Eye (tissue), 1 donor: Measurements from ENCODE around the gene BCL2L11.

Experiments used
- DNase-seq: peaks from one replicate; pipeline ENCODE4 v3.0.0-alpha.2; 2015

The BCL2L11 gene

DNA sequence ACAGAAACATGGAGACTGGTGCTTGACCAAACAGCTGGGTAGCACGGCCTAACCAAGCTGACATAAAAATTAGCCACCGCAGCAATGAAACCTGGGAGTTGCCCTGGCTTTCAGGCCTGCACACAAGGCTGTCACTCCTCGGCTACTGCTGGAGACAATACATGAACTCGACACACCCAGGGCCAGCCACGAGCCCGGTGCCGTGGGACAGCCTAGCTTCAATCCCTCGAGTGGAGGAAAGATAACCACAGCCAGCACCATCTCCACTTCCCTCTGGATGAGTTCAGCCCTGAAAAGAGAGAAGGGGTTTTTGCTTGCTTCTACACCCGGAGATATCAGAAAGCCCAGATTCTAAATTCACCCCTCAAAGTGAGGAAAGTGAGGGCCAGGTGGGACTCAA is 78.0 kb downstream of the BCL2L11 start:
- DNase-seq = no peak

DNA sequence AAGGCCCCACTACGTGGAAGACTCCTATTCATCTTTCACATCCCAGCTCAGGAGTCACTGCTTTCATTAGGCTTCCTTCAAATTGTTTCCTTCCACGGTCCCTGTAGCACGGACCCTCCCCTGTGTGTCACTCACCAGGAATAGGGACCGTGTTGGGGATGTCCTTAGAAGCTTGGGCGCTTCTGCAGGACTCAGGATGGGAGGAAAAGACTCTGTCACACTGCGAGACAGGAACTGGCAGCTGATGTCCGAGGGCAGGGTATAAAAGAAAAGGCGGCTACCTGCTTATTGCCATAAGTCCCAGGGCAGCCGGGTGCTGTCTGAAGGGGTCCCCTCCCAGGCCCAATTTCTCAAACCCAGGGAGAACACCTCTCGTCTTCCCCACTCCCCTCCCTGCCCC is 79.1 kb downstream of the BCL2L11 start:
- no peak for DNase-seq

- peak; percentile 38 for DNase-seq
Observed at GRCh38 chr2:111200333-111200881, 79.7 kb downstream of the BCL2L11 start.

DNA sequence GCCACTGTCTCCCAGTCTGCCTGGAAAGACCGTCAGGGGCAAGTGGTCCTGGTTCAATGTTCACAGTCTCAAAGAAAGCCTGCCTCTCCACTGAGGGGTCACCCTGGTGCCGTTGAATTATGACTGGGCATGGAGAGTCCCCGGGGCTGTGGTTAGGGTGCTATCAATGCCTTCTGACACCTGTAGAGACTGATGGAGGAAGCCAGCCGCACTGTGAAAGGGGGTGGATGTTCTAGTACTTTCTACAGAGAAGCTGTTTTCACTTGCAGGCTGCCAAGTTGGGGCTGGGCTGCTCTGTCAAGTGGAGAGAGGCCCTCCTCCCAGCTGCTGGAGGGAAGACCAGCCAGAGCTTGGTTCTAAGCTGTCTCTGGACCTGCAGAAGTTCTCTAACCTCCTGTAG is 80.5 kb downstream of the BCL2L11 start:
- DNase-seq = no peak

DNA sequence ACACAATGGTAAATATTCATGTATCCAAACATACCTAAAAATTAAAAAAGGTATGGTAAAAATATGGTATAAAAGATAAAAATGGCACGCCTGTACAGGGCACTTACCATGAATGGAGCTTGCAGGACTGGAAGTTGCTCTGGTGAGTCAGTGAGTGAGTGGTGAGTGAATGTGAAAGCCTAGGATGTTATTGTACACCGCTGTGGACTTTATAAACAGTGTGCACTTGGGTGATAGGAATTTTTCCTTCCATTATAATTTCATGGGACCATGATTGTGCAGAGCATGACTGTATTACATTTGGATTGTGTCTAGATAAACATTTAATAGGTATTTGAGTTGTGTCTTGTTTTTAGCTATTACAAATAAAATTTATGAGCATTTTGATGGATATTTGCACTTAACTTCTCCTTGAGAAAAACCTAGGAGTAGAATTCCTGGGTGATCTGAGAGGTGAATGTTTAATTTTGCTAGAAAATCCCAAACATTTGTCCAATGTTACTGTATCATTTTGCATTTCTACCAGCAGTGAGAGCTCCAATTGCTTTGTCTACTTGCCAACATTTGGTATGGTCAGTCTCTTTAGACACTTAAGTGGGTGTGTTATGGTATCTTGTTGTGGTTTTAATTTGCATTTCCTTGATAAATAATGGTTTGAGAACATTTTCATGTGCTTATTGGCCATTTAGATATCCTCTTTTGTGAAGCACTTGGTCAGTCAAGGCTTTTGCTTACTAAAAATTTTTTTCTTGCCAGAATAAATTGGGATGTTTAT is 81.7 kb downstream of the BCL2L11 start:
- no peak for DNase-seq

GRCh38 chr2:111204706-111205105 is 84.0 kb downstream of the BCL2L11 start:
- DNase-seq = no peak

DNA sequence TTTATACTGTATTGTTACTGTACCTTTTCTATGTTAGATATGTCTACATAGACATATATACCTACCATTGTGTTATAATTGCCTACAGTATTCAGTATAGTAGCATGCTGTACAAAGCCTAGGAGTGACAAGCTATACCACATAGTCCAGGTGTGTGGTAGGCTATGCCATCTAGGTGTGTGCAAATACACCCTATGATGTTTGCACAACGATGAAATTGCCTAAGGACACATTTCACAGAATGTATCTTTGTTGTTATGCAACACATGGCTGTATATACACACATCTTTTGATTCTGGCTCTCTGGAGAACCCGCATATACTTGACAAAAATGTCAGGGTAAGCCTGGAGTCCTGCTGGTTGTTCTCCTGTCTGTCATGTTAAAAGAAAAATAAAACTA is 85.1 kb downstream of the BCL2L11 start:
- no peak for DNase-seq

DNA sequence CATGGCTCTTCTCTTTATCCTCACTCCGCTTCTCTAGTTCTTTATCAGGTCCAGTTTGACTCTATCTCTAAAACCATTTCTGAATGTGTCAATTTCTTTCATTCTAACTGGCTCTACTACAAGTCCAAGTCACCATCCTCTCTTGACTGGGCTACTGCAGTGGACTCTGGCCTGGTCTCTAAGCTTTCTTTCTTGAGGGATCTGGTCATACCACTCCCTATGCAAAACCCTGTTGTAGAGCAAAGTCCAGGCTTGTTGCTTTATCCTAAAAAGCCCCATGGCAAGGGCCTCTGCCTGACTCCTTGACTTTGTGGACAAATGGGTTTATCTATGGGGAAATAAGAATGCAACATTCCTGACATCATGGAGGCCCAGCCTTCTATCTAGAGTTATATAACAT is 87.1 kb downstream of the BCL2L11 start:
- DNase-seq = no peak

DNA sequence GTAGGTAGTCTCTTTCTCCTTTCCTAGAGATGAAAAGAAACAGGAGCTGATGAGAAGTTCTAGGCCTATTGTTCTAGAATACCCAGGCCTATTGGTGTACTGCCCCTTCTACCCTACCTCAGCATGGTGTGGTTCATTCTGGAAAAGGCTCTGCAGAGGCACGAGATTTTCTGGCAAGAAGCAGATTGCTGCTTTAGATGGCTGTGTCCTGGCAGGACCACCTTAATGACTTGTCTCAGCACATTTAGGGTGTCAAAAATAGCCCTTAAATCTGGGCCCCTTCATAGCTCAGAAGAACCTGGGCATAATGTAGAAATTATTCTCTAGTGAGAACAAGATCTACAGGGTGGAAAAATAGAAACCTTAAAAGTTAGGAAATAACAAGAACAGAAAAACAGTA is 87.9 kb downstream of the BCL2L11 start:
- no peak for DNase-seq

- no peak for DNase-seq
Observed at GRCh38 chr2:111209045-111209514, 88.4 kb downstream of the BCL2L11 start.

DNA sequence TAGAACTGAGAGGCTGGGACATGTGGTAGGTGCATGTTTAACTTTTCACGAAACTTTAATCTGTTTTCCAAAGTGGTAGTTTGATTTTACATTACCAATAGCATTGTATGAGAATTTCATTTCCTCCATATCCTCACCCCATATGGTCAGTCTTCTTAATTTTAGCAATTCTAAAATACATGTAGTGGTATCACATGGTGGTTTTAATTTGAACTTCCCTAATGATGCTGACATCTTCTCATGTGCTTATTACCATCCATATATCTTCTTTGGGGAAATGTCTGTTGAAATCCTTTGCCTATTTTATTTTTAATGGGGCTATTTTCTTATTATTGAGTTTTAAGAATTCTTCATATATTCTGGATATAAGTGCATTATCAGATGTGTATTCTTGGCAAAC is 89.3 kb downstream of the BCL2L11 start:
- DNase-seq = no peak

DNA sequence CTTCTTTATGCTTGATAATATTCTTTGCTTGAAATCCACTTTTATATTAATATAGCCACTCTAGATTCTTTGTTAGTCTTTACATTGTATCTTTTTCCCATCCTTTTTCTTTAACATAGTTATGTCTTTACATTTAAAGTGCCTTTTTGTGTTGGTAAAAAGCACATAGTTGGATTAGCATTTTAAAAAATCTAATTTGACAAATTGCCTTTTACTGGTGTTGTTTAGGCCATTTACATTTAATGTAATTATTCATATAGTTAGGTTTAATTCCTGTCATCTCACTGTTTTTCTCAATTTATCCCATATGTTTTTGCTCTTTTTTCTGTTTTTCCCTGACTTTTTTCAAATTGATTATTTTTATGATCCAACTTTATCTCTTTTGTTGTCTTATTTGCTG is 93.2 kb downstream of the BCL2L11 start:
- DNase-seq = no peak

DNA sequence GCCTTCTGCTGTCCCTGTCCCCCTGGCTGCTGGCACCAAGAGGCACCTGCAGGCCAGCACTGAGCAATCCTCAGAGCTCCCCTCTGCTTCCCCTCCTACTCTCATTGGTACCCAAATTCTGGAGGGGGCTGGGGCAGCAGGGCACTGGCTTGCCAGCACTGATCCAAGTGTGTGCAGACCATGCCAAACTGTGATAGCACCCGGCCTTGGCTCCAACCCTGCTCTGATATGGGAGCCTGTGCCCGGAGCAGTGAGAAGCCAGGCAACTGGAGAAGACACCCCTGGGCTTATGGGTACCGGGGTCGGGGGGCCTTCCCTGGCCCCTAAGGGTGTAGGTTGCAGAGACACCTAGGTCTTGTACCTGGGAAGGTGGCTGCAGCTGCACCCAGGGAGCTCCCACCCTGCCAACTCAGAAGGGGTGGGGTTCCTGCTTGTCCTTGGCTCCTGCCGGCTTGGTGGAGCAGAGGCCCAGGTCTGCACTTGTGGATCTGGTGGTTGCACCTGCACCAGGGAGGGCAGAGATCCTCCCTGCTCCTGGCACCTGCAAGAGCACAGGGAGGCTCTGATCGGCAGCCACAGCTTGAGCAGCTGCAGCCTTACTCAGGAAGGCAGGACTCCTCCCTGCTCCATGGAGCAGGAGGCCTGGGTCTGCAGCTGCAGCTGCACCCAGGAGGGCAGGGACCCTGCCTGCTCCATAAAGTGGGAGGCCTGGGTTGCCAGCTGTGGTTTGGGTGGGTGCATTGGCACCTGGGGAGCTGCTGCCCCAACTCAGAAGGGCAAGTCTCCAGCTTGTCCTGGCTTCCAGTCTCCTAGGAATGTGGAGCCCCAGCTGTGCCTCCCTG is 96.3 kb downstream of the BCL2L11 start:
- DNase-seq = no peak
